ENCODE measurements around the gene BCL2L12. TPM values are rescaled to one million over a fixed set of nuclear protein-coding genes. Genes with fewer than 3 reads are reported as not detected.
A peak's percentile ranks its signal among the peaks of the same experiment; 100 is the strongest.
"Not testable (repeated sequence)": the region's sequence is repeated elsewhere in the genome, so short reads cannot be mapped to it uniquely, and the experiment has no call there.

BCL2L12 gene
- total RNA-seq, 5 donors from 2014 or later (not counting 1 experiment from before 2014, with no cell fraction given): 15.6 to 26.6 (median 24.1) TPM

DNA sequence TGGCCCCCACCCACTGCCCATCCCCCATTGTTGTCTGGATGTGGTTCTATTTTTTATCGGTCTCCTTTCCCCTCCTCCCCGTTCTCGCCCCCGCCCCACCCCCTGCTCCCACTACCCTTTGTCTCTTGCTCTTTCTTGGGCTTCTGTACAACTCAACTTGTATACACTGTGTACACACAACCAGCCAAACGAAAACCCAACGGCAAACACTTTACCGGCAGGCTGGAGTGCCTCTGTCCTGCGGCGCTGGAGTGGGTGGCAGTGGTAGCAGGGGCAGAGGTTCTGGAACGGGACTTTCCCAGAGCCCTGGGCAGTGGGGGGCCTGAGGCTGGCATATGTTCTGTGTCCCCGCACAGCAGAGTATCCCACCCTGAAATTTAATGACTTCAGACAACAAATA, 39.5 kb upstream of the BCL2L12 start:
- no peaks in the 10 kb centered on the region for H3K9me3 ChIP-seq
- no peaks in the 10 kb centered on the region for H3K27me3 Mint-ChIP-seq
- WGBS (ENCODE audit: insufficient coverage): no CpG with 5 or more reads among the region's 11 CpGs
- no peak overlapping the region for H3K27ac ChIP-seq (ENCODE audit: low read length)
- H3K4me1 ChIP-seq (ENCODE audit: control insufficient read depth in 1 of 2, extremely low read depth in 1 of 2, insufficient read depth in 2 of 2, low read length in 2 of 2): no peaks in the 10 kb centered on the region
- DNase-seq: no peak
- H3K36me3 Mint-ChIP-seq: peaks cover 14% of the 10 kb centered on the region
- no peaks in the 10 kb centered on the region for H3K9me3 Mint-ChIP-seq
- peaks cover 5 to 28% of the 10 kb centered on the region in 2 donors for H3K36me3 ChIP-seq (ENCODE audit: control insufficient read depth in 2 of 2, extremely low read depth in 1 of 2, insufficient read depth in 1 of 2, low read length in 1 of 2)
- no peak overlapping the region for H3K4me3 Mint-ChIP-seq
- H3K4me1 Mint-ChIP-seq: peaks cover 1 to 6% (median 3%) of the 10 kb centered on the region in 3 donors
- ATAC-seq (replicated peaks in 1 of 4): no peak
- H3K27me3 ChIP-seq (replicated peaks in 1 of 2; ENCODE audit: control insufficient read depth in 2 of 2, extremely low read depth in 1 of 2, insufficient read depth in 2 of 2, low read length in 1 of 2): no peaks in the 10 kb centered on the region
- no peak overlapping the region for H3K27ac Mint-ChIP-seq
- ChIA-PET CTCF (no interaction called here), POLR2A (no interaction called here)
- H3K4me3 ChIP-seq (ENCODE audit: control insufficient read depth in 1 of 2, extremely low read depth in 1 of 2, low read length in 1 of 2): no peak overlapping the region

DNA sequence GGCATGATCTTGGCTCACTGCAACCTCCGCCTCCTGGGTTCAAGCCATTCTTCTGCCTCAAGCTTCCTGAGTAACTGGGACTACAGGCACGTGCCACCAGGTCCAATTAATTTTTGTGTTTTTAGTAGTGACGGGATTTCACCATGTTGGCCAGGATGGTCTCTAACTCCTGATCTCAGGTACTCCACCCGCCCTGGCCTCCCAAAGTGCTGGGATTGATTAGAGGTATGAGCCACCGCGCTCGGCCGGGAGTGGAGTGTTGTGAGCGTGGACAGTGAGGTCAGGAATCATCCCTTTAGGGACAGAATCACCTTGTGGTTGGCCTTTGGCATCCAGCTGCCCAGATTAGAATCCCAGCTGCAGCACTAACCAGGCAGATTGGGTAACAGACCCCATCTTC, 36.1 kb upstream of the BCL2L12 start:
- Histone ChIP-seq H3K27me3 (replicated peaks in 1 of 2; ENCODE audit: control insufficient read depth in 2 of 2, extremely low read depth in 1 of 2, insufficient read depth in 2 of 2, low read length in 1 of 2) (no peaks in the 10 kb centered on the region), H3K4me1 (ENCODE audit: control insufficient read depth in 1 of 2, extremely low read depth in 1 of 2, insufficient read depth in 2 of 2, low read length in 2 of 2) (no peaks in the 10 kb centered on the region), H3K4me3 (ENCODE audit: control insufficient read depth in 1 of 2, extremely low read depth in 1 of 2, low read length in 1 of 2) (no peak overlapping the region), H3K27ac (ENCODE audit: low read length) (no peak overlapping the region), H3K9me3 (no peaks in the 10 kb centered on the region), H3K36me3 (ENCODE audit: control insufficient read depth in 2 of 2, extremely low read depth in 1 of 2, insufficient read depth in 1 of 2, low read length in 1 of 2) (peaks cover 0 to 14% of the 10 kb centered on the region in 2 donors)
- Mint-ChIP-seq H3K27me3 (no peaks in the 10 kb centered on the region), H3K4me1 (peaks cover 0 to 4% (median 3%) of the 10 kb centered on the region in 3 donors), H3K9me3 (no peaks in the 10 kb centered on the region), H3K27ac (no peak overlapping the region), H3K36me3 (peaks cover 6% of the 10 kb centered on the region), H3K4me3 (no peak overlapping the region)
- 95% methylated on average over 7 of the region's 9 CpGs for WGBS (ENCODE audit: insufficient coverage)
- no peak for ATAC-seq (replicated peaks in 1 of 4)
- no peak for DNase-seq
- CTCF ChIA-PET: interaction anchor here in 1 of 2 donors (0.7 kb wide), 1 partner anchor 46 kb away, joined by 7 read pairs; no protein-coding TSS in a partner anchor
- POLR2A ChIA-PET: no interaction called here

DNA sequence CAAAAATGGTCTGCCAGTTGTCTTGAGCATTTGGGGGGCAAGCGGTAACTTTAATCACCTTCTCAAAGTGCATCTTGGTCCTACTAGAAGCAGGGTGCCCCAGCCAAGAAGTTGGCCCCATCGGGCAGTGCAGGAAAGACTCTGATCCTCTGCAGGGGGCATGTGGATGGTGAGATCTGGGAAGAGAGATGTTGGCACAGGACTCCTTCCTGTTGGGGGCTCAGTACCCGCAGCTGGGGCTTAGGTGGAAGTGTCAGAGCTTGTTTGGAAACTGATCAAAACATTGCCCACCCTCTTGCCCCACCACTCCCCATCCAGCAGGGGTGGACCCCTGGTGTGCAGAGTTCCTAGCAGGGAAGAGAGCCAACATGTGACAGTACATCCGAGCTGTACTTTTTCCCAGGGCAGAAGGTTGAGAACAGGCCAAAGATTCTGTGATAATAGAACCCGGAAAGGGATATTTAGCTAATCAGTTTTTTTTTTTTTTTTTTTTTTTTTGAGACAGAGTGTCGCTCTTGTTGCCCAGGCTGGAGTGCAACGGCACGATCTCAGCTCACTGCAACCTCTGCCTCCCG, 34.6 kb upstream of the BCL2L12 start:
- CTCF ChIA-PET: interaction anchor here in 1 of 2 donors (0.6 kb wide), 1 partner anchor 83 kb away, joined by 3 read pairs; no protein-coding TSS in a partner anchor
- H3K36me3 ChIP-seq (ENCODE audit: control insufficient read depth in 2 of 2, extremely low read depth in 1 of 2, insufficient read depth in 1 of 2, low read length in 1 of 2): peaks cover 0 to 9% of the 10 kb centered on the region in 2 donors
- no peaks in the 10 kb centered on the region for H3K9me3 ChIP-seq
- H3K4me3 Mint-ChIP-seq: no peak overlapping the region
- POLR2A ChIA-PET: no interaction called here
- no peaks in the 10 kb centered on the region for H3K27me3 ChIP-seq (replicated peaks in 1 of 2; ENCODE audit: control insufficient read depth in 2 of 2, extremely low read depth in 1 of 2, insufficient read depth in 2 of 2, low read length in 1 of 2)
- no peak overlapping the region for H3K4me3 ChIP-seq (ENCODE audit: control insufficient read depth in 1 of 2, extremely low read depth in 1 of 2, low read length in 1 of 2)
- H3K36me3 Mint-ChIP-seq: peaks cover 6% of the 10 kb centered on the region
- H3K27ac ChIP-seq (ENCODE audit: low read length): no peak overlapping the region
- H3K27me3 Mint-ChIP-seq: no peaks in the 10 kb centered on the region
- H3K4me1 Mint-ChIP-seq: peaks cover 0 to 7% (median 3%) of the 10 kb centered on the region in 3 donors
- 75% methylated on average over 2 of the region's 9 CpGs for whole genome bisulfite sequencing (ENCODE audit: insufficient coverage)
- H3K27ac Mint-ChIP-seq: peak overlapping the region; percentile 43 to 55
- DNase-seq: no peak
- no peak for ATAC-seq (replicated peaks in 1 of 4)
- no peaks in the 10 kb centered on the region for H3K9me3 Mint-ChIP-seq
- no peaks in the 10 kb centered on the region for H3K4me1 ChIP-seq (ENCODE audit: control insufficient read depth in 1 of 2, extremely low read depth in 1 of 2, insufficient read depth in 2 of 2, low read length in 2 of 2)

DNA sequence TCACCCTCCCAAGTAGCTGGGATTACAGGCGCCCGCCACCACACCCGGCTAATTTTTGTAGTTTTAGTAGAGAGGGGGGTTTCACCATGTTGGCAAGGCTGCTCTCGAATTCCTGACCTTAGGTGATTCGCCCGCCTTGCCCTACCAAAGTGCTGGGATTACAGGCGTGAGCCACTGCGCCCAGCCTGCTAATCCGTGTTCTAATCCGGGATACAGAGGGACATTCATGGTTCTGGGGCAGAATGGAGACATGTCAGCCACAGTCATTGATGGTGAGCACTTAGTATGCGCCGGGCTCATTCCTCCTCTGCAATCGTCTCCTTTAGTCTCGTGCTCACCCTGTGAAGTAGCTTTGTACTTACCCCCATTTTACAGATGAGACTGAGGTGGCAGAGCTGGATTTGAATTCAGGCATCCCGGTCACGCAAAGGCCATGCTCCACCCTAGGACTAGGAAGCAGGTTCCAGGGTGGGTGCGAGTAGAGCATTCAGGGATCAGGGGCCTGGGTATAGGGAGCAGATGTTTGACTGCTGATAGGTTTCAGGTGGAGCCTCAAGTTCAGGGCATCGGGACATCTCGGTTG, 34.0 kb upstream of the BCL2L12 start:
- peak overlapping the region; percentile 11 to 34 for H3K27ac Mint-ChIP-seq
- DNase-seq (no peak), ATAC-seq (replicated peaks in 1 of 4) (no peak)
- H3K9me3 Mint-ChIP-seq: no peaks in the 10 kb centered on the region
- H3K27ac ChIP-seq (ENCODE audit: low read length): no peak overlapping the region
- no peak overlapping the region for H3K4me3 Mint-ChIP-seq
- H3K27me3 Mint-ChIP-seq: no peaks in the 10 kb centered on the region
- peaks cover 5% of the 10 kb centered on the region for H3K36me3 Mint-ChIP-seq
- no peaks in the 10 kb centered on the region for H3K27me3 ChIP-seq (replicated peaks in 1 of 2; ENCODE audit: control insufficient read depth in 2 of 2, extremely low read depth in 1 of 2, insufficient read depth in 2 of 2, low read length in 1 of 2)
- peaks cover 0 to 7% (median 3%) of the 10 kb centered on the region in 3 donors for H3K4me1 Mint-ChIP-seq
- H3K4me3 ChIP-seq (ENCODE audit: control insufficient read depth in 1 of 2, extremely low read depth in 1 of 2, low read length in 1 of 2): no peak overlapping the region
- H3K36me3 ChIP-seq (ENCODE audit: control insufficient read depth in 2 of 2, extremely low read depth in 1 of 2, insufficient read depth in 1 of 2, low read length in 1 of 2): peaks cover 0 to 4% of the 10 kb centered on the region in 2 donors
- no peaks in the 10 kb centered on the region for H3K9me3 ChIP-seq
- H3K4me1 ChIP-seq (ENCODE audit: control insufficient read depth in 1 of 2, extremely low read depth in 1 of 2, insufficient read depth in 2 of 2, low read length in 2 of 2): no peaks in the 10 kb centered on the region
- CTCF ChIA-PET: interaction anchor here in 1 of 2 donors (0.6 kb wide), 1 partner anchor 83 kb away, joined by 3 read pairs; no protein-coding TSS in a partner anchor
- POLR2A ChIA-PET: no interaction called here
- WGBS (ENCODE audit: insufficient coverage): 94% methylated on average over 9 of the region's 19 CpGs

DNA sequence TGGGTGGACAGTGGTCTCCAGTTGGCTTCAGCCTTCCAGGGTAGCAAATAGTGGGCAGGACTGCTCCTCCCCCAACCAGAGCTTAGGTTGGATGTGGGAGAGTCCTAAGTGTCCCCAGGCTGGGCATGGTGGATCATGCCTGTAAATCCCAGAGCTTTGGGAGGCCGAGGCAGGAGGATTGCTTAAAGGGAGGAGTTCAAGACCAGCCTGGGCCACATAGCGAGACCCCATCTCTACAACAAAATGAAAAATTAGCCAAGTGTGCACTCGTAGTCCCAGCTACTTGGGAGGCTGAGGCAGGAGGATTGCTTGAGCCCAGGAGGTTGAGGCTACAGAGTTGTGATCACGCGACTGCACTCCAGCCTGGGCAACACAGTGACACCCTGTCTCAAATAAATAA, 33.2 kb upstream of the BCL2L12 start:
- ChIA-PET CTCF (interaction anchor here (0.6 kb wide), 2 partner anchors 21 to 44 kb away, joined by 3 to 5 read pairs; no protein-coding TSS in a partner anchor), POLR2A (no interaction called here)
- Mint-ChIP-seq H3K4me3 (no peak overlapping the region), H3K4me1 (peaks cover 3 to 8% (median 4%) of the 10 kb centered on the region in 3 donors), H3K36me3 (no peaks in the 10 kb centered on the region), H3K27me3 (no peaks in the 10 kb centered on the region), H3K9me3 (no peaks in the 10 kb centered on the region), H3K27ac (no peak overlapping the region)
- Histone ChIP-seq H3K27ac (ENCODE audit: low read length) (no peak overlapping the region), H3K27me3 (replicated peaks in 1 of 2; ENCODE audit: control insufficient read depth in 2 of 2, extremely low read depth in 1 of 2, insufficient read depth in 2 of 2, low read length in 1 of 2) (no peaks in the 10 kb centered on the region), H3K36me3 (ENCODE audit: control insufficient read depth in 2 of 2, extremely low read depth in 1 of 2, insufficient read depth in 1 of 2, low read length in 1 of 2) (no peaks in the 10 kb centered on the region), H3K9me3 (no peaks in the 10 kb centered on the region), H3K4me3 (ENCODE audit: control insufficient read depth in 1 of 2, extremely low read depth in 1 of 2, low read length in 1 of 2) (no peak overlapping the region), H3K4me1 (ENCODE audit: control insufficient read depth in 1 of 2, extremely low read depth in 1 of 2, insufficient read depth in 2 of 2, low read length in 2 of 2) (no peaks in the 10 kb centered on the region)
- ATAC-seq (replicated peaks in 1 of 4) (no peak), DNase-seq (no peak)
- 80% methylated on average over 1 of the region's 5 CpGs for WGBS (ENCODE audit: insufficient coverage)

DNA sequence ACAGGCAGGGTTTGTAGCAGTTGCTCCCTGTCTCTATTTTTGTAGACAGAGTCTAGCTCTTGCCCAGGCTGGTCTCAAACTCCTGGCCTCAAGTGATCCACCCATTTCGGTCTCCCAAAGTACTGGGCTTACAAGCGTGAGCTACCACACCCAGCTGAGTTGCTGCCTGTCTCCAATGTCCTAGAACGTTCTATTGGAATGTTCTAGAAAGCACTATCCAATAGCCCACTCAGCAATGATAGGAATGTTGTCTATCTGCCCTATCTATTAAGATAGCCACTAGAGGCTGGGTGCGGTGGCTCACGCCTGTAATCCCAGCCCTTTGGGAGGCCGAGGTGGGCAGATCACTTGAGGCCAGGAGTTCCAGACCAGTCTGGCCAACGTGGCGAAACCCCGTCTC, 32.5 kb upstream of the BCL2L12 start:
- H3K4me1 ChIP-seq (ENCODE audit: control insufficient read depth in 1 of 2, extremely low read depth in 1 of 2, insufficient read depth in 2 of 2, low read length in 2 of 2); DNase-seq; H3K9me3 Mint-ChIP-seq; H3K36me3 ChIP-seq (ENCODE audit: control insufficient read depth in 2 of 2, extremely low read depth in 1 of 2, insufficient read depth in 1 of 2, low read length in 1 of 2); H3K27me3 Mint-ChIP-seq; H3K4me3 ChIP-seq (ENCODE audit: control insufficient read depth in 1 of 2, extremely low read depth in 1 of 2, low read length in 1 of 2); H3K27ac ChIP-seq (ENCODE audit: low read length); H3K4me3 Mint-ChIP-seq; POLR2A ChIA-PET; H3K36me3 Mint-ChIP-seq; H3K9me3 ChIP-seq; ATAC-seq (replicated peaks in 1 of 4); H3K27me3 ChIP-seq (replicated peaks in 1 of 2; ENCODE audit: control insufficient read depth in 2 of 2, extremely low read depth in 1 of 2, insufficient read depth in 2 of 2, low read length in 1 of 2): not testable (repeated sequence)
- Mint-ChIP-seq H3K4me1 (peaks cover 8 to 14% (median 11%) of the 10 kb centered on the region in 3 donors), H3K27ac (peak overlapping the region in 1 of 2 donors; percentile 4)
- WGBS (ENCODE audit: insufficient coverage): 98% methylated on average over 7 of the region's 9 CpGs
- CTCF ChIA-PET: interaction anchor here (0.6 kb wide), 2 partner anchors 22 to 44 kb away, joined by 3 to 5 read pairs; no protein-coding TSS in a partner anchor

Measured in T-cell (primary cell).